ENCODE data around the gene USP5.

The USP5 gene

DNA sequence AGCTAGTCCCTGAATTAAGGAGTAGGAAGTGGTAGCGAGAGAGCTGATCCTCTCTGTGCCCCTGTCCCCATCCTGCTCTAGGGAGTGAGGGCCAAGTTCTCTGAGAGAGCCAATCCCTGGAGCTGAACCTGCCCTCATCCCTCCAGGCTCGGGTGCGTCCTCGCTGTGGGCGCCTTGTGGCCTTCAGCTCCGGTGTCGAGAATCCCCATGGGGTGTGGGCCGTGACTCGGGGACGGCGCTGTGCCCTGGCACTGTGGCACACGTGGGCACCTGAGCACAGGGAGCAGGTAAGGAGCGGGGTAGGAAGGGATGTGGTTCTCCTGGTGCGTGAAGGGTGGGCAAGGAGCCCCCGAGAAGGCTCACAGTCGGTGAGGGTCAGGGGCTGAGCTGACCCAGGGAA is 13.1 kb upstream of the USP5 start:
- TF ChIP-seq TAF1 (IDR thresholded peaks at IDR 0.05; ENCODE audit: low read depth, low read length) (no peak), POU2F2 (IDR thresholded peaks at IDR 0.05; ENCODE audit: low read depth, low read length) (no peak), SPI1 (IDR thresholded peaks at IDR 0.05; ENCODE audit: low read depth, low read length) (no peak), PAX5 (IDR thresholded peaks at IDR 0.05; ENCODE audit: insufficient read depth, low read length, severe bottlenecking) (no peak), POLR2AphosphoS5 (IDR thresholded peaks at IDR 0.05; ENCODE audit: low read depth, low read length) (no peak), POLR2A (IDR thresholded peaks at IDR 0.05; ENCODE audit: low read depth, low read length) (no peak)
- DNase-seq (ENCODE audit: insufficient read length, low spot score) (no peak), FAIRE-seq (no peak)

DNA sequence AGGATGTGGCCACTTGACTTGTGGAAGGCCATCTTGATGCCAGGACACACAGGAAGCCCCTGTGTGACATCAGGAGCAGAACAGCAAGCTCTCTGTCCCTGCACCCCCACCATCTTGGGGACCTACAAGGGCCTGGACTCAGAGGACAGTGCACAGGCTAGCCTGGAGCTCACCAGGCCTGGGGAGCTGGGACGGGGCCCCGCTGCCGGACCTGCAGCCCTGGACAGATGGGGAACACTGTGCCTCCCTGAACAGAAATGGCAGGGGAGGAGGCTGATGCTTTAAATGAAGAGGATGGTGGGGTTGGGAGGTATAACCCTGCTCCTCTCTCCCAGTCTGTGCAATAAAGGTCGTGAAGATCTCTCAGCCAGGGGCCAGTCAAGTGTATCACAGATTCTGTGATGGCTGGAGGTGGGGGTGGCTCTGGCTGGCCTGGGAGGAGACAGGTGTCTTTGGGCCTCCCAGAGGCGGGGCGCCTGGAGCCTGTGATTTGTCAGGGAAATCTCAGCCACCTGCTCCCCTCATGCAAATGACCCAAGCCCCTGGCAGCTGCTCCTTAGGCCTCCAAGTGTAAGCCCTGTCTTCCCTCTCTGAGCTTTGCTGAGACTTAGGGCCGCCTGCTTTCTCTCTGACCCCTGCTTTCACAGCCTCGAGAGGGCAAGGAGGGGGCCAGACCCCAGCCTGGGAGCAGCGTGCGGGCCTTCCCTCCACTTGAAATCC is 12.3 kb upstream of the USP5 start:
- TF ChIP-seq TAF1 (IDR thresholded peaks at IDR 0.05; ENCODE audit: low read depth, low read length): no peak
- TF ChIP-seq POLR2A (IDR thresholded peaks at IDR 0.05; ENCODE audit: low read depth, low read length): no peak
- no peak for TF ChIP-seq SPI1 (IDR thresholded peaks at IDR 0.05; ENCODE audit: low read depth, low read length)
- TF ChIP-seq POLR2AphosphoS5 (IDR thresholded peaks at IDR 0.05; ENCODE audit: low read depth, low read length): no peak
- TF ChIP-seq POU2F2 (IDR thresholded peaks at IDR 0.05; ENCODE audit: low read depth, low read length): peak; percentile 50; the same call in 1 of the 2 replicates
- no peak for TF ChIP-seq PAX5 (IDR thresholded peaks at IDR 0.05; ENCODE audit: insufficient read depth, low read length, severe bottlenecking)
- peak; percentile 89 for FAIRE-seq
- peak; percentile 78 for DNase-seq (ENCODE audit: insufficient read length, low spot score)

DNA sequence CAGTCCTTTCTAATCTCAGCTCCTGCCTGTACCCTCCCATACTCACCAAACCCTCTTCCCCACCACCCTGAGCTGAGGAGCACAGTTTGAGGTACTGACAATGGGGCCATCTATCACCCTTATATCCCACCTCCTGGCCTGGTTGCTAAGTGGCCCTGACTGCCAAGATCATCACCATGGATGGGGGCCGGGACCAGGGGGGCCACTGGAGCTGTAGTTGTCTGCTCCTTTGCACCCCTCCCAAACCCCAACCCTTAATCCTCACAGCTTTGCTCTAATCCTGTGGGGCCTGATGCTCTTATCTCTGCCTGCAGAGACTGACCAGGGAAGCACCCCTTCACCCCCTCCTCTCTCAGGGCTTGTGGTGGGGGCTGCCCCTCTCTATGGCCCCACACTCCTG is 11.6 kb upstream of the USP5 start:
- FAIRE-seq: no peak
- DNase-seq (ENCODE audit: insufficient read length, low spot score): no peak
- no peak for TF ChIP-seq SPI1 (IDR thresholded peaks at IDR 0.05; ENCODE audit: low read depth, low read length)
- TF ChIP-seq POLR2A (IDR thresholded peaks at IDR 0.05; ENCODE audit: low read depth, low read length): no peak
- no peak for TF ChIP-seq PAX5 (IDR thresholded peaks at IDR 0.05; ENCODE audit: insufficient read depth, low read length, severe bottlenecking)
- no peak for TF ChIP-seq POU2F2 (IDR thresholded peaks at IDR 0.05; ENCODE audit: low read depth, low read length)
- no peak for TF ChIP-seq POLR2AphosphoS5 (IDR thresholded peaks at IDR 0.05; ENCODE audit: low read depth, low read length)
- no peak for TF ChIP-seq TAF1 (IDR thresholded peaks at IDR 0.05; ENCODE audit: low read depth, low read length)

DNA sequence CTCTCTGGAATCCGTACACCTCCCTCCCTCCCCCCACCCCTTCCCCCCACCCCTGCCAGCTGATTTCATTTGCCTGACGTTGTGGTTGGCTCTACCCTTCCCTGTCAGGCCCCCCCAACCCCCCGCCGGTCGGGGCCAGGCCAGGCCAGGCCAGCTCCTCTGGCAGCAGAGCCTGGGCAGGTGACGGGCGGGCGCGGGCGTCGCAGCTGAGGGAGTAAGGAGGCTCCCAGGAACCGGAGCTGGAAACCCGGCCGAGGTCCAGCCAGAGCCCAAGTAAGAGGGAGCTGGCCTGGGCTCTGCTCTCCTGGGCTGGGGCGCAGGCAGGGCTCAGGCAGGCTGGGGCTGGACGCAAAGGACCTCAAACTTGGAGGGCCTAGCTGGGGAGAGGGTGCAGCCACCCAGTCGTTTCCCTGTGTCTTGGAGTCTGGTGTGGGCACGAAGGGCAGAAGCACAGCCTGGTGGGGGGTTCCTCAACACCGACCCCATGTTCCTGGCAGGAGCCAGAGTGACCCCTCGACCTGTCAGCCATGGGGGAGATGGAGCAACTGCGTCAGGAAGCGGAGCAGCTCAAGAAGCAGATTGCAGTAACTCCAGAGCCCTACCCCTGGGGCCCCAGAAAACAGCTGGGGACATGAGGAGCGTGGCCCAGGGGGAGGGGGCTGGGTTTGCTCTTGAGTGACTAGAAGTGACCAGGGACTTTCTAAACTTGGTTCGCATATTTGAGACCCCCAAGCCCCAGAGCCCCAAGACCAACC is 11.0 kb upstream of the USP5 start, which contains the start of gene GNB3:
Gene GNB3 (plus strand): TSS at position 165 of the 755 bp plus-strand sequence. CDS start 363 bp downstream, at position 528.
- DNase-seq (ENCODE audit: insufficient read length, low spot score) (no peak), FAIRE-seq (no peak)
- TF ChIP-seq POLR2A (IDR thresholded peaks at IDR 0.05; ENCODE audit: low read depth, low read length): no peak
- no peak for TF ChIP-seq TAF1 (IDR thresholded peaks at IDR 0.05; ENCODE audit: low read depth, low read length)
- no peak for TF ChIP-seq SPI1 (IDR thresholded peaks at IDR 0.05; ENCODE audit: low read depth, low read length)
- TF ChIP-seq PAX5 (IDR thresholded peaks at IDR 0.05; ENCODE audit: insufficient read depth, low read length, severe bottlenecking): no peak
- no peak for TF ChIP-seq POLR2AphosphoS5 (IDR thresholded peaks at IDR 0.05; ENCODE audit: low read depth, low read length)
- TF ChIP-seq POU2F2 (IDR thresholded peaks at IDR 0.05; ENCODE audit: low read depth, low read length): no peak

DNA sequence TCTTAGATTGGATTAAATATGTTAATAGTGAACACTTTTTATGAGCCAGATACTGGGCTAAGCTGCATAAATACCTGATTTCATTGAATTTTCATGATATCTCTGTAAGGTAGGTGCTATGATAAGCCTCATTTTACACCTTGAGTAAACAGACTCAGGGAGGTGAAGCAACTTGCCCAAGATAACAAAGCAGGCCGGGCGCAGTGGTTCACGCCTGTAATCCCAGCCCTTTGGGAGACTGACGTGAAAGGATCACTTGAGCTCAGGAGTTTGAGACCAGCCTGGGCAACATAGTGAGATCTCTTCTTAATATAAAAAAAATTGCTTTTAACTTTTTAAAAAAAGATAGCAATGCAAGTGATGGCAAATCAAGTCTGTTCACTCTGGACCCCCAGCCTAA is 9.9 kb upstream of the USP5 start:
- TF ChIP-seq POLR2AphosphoS5 (IDR thresholded peaks at IDR 0.05; ENCODE audit: low read depth, low read length): no peak
- TF ChIP-seq PAX5 (IDR thresholded peaks at IDR 0.05; ENCODE audit: insufficient read depth, low read length, severe bottlenecking): no peak
- TF ChIP-seq SPI1 (IDR thresholded peaks at IDR 0.05; ENCODE audit: low read depth, low read length): no peak
- no peak for TF ChIP-seq TAF1 (IDR thresholded peaks at IDR 0.05; ENCODE audit: low read depth, low read length)
- TF ChIP-seq POU2F2 (IDR thresholded peaks at IDR 0.05; ENCODE audit: low read depth, low read length): no peak
- no peak for TF ChIP-seq POLR2A (IDR thresholded peaks at IDR 0.05; ENCODE audit: low read depth, low read length)
- no peak for FAIRE-seq
- no peak for DNase-seq (ENCODE audit: insufficient read length, low spot score)

DNA sequence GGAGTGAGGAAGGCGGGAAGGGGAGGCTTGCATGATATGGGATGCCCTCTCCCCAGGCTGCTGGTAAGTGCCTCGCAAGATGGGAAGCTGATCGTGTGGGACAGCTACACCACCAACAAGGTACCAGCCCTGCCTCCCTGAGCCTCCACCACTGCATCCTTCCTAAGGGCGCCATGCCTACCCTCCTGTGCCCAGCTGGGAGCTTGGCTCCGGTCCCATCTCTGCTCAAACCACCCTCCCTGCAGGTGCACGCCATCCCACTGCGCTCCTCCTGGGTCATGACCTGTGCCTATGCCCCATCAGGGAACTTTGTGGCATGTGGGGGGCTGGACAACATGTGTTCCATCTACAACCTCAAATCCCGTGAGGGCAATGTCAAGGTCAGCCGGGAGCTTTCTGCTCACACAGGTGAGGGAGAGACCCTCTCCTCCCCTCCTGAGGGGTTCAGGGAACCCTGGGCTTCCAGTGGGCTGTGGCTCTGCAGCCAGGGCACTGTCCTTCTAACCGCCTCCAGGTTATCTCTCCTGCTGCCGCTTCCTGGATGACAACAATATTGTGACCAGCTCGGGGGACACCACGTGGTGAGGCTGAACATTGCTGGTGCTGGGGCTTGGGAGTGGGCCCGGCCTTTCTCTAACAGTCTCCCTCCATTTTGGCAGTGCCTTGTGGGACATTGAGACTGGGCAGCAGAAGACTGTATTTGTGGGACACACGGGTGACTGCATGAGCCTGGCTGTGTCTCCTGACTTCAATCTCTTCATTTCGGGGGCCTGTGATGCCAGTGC is 8.6 kb upstream of the USP5 start:
- DNase-seq (ENCODE audit: insufficient read length, low spot score): no peak
- FAIRE-seq: no peak
- TF ChIP-seq POU2F2 (IDR thresholded peaks at IDR 0.05; ENCODE audit: low read depth, low read length) (no peak), POLR2A (IDR thresholded peaks at IDR 0.05; ENCODE audit: low read depth, low read length) (no peak), SPI1 (IDR thresholded peaks at IDR 0.05; ENCODE audit: low read depth, low read length) (no peak)

DNA sequence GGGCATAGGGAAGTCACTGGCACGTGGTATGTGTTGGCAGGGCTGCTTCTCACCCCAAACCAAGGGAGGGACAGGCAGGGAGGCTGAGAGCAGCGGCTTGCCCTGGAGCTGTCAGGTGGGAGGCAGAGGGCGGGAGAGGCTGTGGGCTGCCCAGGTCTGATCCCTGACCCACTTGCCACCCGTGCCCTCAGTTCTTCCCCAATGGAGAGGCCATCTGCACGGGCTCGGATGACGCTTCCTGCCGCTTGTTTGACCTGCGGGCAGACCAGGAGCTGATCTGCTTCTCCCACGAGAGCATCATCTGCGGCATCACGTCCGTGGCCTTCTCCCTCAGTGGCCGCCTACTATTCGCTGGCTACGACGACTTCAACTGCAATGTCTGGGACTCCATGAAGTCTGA is 6.6 kb upstream of the USP5 start:
- FAIRE-seq (no peak), DNase-seq (ENCODE audit: insufficient read length, low spot score) (no peak)
- TF ChIP-seq POLR2A (IDR thresholded peaks at IDR 0.05; ENCODE audit: low read depth, low read length) (no peak), POLR2AphosphoS5 (IDR thresholded peaks at IDR 0.05; ENCODE audit: low read depth, low read length) (no peak), SPI1 (IDR thresholded peaks at IDR 0.05; ENCODE audit: low read depth, low read length) (no peak), PAX5 (IDR thresholded peaks at IDR 0.05; ENCODE audit: insufficient read depth, low read length, severe bottlenecking) (no peak), TAF1 (IDR thresholded peaks at IDR 0.05; ENCODE audit: low read depth, low read length) (no peak), POU2F2 (IDR thresholded peaks at IDR 0.05; ENCODE audit: low read depth, low read length) (no peak)

DNA sequence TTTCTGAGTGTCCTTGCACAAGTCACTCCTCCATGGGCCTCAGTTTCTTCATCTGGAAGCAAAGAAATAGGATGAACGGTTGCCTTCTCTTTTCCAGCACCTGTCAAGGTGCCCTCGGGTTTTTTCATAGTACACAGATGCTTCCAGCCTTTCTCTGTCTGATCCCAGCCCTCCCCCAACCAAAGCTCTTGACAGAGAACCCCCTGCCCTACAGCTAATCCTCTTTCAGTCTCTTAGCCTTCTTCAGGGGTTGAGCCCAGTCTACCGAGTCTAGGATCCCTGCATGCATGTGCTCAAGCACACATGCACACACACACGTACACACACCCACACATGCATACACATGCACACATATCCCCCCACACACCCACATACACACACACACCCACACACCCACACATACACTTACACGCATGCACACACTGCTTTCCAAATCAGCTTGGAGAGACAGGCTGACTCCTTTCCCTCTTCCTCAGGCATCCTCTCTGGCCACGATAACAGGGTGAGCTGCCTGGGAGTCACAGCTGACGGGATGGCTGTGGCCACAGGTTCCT is 5.6 kb upstream of the USP5 start:
- TF ChIP-seq POLR2A (IDR thresholded peaks at IDR 0.05; ENCODE audit: low read depth, low read length) (no peak), POU2F2 (IDR thresholded peaks at IDR 0.05; ENCODE audit: low read depth, low read length) (no peak), POLR2AphosphoS5 (IDR thresholded peaks at IDR 0.05; ENCODE audit: low read depth, low read length) (no peak), TAF1 (IDR thresholded peaks at IDR 0.05; ENCODE audit: low read depth, low read length) (no peak), PAX5 (IDR thresholded peaks at IDR 0.05; ENCODE audit: insufficient read depth, low read length, severe bottlenecking) (no peak), SPI1 (IDR thresholded peaks at IDR 0.05; ENCODE audit: low read depth, low read length) (no peak)
- FAIRE-seq: no peak

More for the DNA sequence above, 5.6 kb upstream of the USP5 start:
- no peak for DNase-seq (ENCODE audit: insufficient read length, low spot score)

Data from GM12891 (cell line).